Epithelial cell of proximal tubule (primary cell): ENCODE data around the gene SRRM2. TPM values are rescaled to one million over a fixed set of nuclear protein-coding genes. Genes with fewer than 3 reads are reported as not detected.

Source experiments
- DNase-seq: peaks from one replicate; pipeline ENCODE4 v3.0.0-alpha.2; 2011; ENCODE audit warnings: low read depth
- H3K4me3 ChIP-seq: 2 replicates; pipeline ENCODE4 v1.5.1; 2011; ENCODE audit warnings: low read depth, mild to moderate bottlenecking, low read length
- total RNA-seq: library from RNA; depleted of rRNA; stranded (reverse); fragments of >200 nt; gene quantifications from 2 replicates; pipeline ENCODE4 v1.2.3, GENCODE V29; 2015
- TF ChIP-seq, protein P1 (sequence below): conservative IDR thresholded peaks from 2 replicates; pipeline ENCODE4 v1.5.1; 2012; ENCODE audit warnings: low read depth, mild to moderate bottlenecking, low read length

Gene SRRM2
- total RNA-seq, 1 donor from 2014 or later = 91.6 TPM

GRCh38 chr16:2740476-2740875 is 12.0 kb upstream of the SRRM2 start:
- DNase-seq = no peak
- TF ChIP-seq, protein P1, sequence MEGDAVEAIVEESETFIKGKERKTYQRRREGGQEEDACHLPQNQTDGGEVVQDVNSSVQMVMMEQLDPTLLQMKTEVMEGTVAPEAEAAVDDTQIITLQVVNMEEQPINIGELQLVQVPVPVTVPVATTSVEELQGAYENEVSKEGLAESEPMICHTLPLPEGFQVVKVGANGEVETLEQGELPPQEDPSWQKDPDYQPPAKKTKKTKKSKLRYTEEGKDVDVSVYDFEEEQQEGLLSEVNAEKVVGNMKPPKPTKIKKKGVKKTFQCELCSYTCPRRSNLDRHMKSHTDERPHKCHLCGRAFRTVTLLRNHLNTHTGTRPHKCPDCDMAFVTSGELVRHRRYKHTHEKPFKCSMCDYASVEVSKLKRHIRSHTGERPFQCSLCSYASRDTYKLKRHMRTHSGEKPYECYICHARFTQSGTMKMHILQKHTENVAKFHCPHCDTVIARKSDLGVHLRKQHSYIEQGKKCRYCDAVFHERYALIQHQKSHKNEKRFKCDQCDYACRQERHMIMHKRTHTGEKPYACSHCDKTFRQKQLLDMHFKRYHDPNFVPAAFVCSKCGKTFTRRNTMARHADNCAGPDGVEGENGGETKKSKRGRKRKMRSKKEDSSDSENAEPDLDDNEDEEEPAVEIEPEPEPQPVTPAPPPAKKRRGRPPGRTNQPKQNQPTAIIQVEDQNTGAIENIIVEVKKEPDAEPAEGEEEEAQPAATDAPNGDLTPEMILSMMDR = no peak
- H3K4me3 ChIP-seq = no peak overlapping the region

DNA sequence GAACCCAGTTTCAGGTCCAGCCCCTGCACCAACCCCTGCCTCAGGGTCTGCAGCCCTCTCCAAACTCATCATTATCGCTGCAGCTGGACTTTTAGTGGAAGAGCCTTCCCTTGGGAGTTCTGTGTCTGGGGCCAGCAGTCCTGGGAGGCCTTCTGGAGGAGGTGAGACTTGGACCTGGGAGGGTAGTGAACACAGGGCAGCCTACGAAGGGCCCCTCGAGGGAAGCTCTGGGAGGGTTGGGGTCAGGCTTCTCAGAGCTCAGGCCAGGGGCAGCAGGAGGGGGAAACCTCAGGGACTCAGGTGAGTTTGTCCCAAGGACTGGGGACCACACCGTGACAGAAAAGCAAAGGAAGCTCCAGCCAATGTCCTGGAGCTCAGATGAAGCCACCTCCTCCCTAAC is 11.3 kb upstream of the SRRM2 start:
- no peak for DNase-seq
- TF ChIP-seq, protein P1 = no peak
- H3K4me3 ChIP-seq = no peak overlapping the region

- no peak for DNase-seq
- TF ChIP-seq, protein P1 = no peak
- no peak overlapping the region for H3K4me3 ChIP-seq
Observed at GRCh38 chr16:2742323-2743006, 10.0 kb upstream of the SRRM2 start.

DNA sequence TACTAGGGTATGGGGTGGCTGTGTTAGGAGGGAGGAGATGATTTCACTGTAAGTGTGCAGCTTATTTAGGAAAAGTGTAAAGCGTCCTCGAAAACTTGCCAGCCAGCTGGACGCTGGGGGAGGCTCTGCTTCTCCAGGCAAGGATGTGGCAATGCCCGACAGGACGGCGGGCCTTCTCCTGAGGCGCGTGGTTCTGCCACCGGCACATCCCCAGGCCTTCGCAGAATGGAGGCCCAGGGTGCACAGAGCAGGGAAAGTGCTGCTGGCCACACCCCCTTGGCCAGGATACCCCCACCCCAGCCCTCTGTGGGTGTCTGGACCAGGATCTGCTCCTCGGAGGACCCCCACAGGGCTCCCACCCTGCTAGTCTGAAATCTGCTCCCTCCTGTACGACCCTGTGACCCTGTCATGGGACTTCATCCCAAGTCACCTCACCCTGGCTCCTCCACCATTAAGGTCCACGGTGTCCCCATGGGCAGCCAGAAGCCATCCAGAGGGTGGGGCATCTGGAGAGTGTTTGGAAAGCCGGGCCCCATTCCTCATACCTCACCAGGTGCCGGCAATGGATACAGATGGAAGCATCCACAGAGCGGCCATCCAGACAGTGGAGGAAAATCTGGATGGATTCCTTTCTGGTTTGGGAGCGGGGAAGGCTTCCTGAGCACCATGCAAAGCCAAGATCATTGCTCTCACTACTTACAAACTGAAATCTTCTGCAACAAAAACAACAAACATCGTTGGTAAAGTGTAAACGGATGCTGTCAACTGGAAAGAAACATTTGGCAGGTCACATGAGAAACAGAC is 9.2 kb upstream of the SRRM2 start:
- no peak for DNase-seq
- TF ChIP-seq, protein P1 = no peak
- no peak overlapping the region for H3K4me3 ChIP-seq

DNA sequence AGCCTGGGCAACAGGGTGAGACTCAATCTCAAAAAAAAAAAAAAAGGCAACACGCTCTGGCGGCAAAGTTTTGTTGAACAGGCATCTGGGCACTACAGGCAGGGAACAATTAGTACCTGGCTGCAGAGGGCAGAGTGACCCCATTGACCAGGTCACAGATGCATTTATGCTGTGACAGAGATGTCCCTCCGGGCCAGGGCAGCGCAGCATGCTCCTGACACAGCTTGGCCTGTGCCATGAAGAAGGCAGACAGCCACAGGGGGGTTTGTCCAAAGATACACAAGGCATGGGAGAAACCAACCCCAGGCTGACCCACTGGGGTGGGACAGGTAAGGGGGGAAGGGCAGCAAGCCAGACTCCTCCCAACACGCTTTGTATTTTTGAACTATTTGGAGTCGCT is 7.7 kb upstream of the SRRM2 start:
- no peak for DNase-seq
- TF ChIP-seq, protein P1 = no peak
- no peak overlapping the region for H3K4me3 ChIP-seq

DNA sequence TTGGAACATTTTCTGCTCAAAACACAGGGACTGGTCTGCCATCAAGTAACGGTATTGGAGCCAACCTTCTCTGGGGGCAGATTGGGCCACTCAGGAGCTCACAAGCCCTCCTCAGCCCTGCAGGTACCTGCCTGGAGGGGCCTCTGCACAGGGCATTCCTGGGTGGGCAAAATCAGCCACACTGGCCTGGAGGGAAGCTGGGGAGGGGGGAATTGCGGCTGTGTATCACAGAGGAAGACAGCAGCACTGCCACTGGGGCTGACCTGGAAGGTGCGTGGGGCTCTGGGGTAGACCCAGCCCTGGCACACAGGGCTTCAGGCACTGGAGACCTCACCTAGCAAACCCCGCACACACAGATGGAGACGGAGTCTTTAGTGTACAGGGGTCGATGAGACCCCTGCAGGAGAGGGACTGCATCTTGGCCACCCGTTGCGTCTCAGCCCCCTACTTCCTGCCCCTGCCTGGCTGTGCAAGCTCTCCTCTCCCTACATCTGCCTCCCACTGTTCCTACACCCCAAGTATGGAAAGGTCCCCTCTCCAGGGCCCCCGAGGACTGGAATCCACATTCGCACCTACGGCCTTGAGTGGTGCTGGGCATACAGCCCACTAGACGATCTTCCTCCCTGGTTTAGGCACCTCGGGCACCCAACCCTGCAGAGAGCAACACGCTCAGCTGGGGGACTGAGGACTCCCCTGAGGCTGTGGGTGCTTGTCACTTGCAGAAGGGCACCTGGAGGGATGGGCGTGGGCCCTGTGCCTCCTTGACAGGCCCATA is 7.1 kb upstream of the SRRM2 start:
- TF ChIP-seq, protein P1 = no peak
- no peak for DNase-seq

More for the DNA sequence above, 7.1 kb upstream of the SRRM2 start:
- H3K4me3 ChIP-seq = no peak overlapping the region
